Occipital lobe (tissue), 2 donors: ENCODE results near the gene OPHN1. TPM values are rescaled to one million over a fixed set of nuclear protein-coding genes. Genes with fewer than 3 reads are reported as not detected.

Experiments
- DNase-seq: peaks from one replicate; lab custom pipeline; 2025; lab: John Stamatoyannopoulos, UW
- total RNA-seq: library from RNA; depleted of rRNA; stranded (reverse); fragments of >200 nt; gene quantifications from one replicate; pipeline ENCODE4 v1.2.3, GENCODE V29; 2014

Gene OPHN1
- total RNA-seq, 1 donor from 2014 or later: 50.8 TPM

DNA sequence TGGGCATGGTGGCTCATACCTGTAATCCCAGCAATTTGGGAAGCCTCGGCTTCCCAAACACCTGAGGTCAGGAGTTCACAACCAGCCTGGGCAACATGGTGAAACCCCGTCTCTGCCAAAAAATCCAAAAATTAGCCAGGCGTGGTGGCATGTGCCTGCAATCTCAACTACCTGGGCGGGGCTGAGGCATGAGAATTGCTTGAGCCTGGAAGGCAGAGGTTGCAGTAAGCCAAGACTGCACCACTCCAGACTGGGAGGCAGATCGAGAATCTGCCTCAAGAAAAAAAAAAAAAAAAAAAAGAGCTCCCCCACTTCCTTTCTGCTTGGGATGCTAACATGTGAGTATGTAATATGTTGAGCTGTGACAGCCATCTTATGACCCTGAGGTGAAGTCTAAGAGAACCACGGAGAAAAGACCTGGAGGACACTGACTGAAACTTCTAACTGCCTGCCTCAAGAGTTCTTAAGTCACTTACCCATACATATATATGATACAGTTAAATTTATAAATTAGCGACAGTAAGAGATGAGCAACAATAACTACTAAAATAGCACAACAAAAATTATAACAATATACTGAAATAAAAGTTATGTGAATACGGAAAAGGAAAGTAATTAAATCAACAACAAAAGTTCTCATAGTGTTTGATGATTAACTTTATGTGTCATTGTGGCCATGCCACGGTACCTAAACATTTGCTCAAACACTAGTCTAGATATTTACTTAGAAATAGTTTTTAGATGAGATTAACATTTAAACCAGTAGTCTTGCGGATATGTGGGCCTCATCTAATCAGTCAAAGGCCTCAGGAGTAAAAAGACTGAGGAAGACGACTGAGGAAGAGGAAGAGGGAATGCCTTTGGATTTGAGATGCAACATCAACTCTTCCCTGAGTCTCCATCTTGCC lies 178.3 kb downstream of the OPHN1 start:
- DNase-seq: no peak

DNA sequence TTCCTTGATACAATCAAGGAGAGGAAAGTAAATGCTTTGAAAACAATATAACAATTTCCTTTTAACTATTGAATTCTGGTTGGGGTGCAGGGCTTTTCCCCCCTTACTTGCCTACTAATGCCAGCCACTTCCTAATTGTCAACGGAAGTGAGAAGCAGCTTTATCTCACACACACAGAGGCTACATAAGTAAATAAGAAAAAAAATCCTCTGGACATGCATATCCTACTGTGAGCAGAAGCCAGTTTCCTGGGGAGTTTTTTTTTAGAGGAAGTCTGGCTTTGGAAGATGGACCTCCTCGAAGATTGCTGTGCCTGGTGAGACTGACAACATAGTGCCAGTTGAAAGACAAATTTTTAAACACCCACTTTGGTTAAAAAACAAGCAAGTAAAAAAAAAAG lies 180.6 kb downstream of the OPHN1 start:
- no peak for DNase-seq

DNA sequence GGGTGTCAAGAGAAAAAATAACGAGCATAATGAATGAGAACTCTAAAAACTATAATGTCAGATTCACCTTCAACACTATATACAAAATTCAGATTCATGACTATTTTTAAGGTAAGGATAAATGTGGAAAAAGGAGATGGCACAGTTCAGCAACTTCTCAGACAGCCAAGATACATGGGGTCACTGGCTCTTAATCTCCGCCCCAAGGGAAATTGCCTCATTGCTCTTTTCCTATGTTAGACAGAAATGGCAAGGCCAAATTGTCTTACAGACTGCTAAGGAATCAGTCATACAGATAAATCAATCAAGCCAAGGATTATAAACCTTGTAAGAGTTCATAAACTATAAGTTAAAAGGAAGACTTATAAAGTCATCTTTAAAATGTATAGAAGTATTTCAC lies 183.4 kb downstream of the OPHN1 start:
- DNase-seq: no peak

DNA sequence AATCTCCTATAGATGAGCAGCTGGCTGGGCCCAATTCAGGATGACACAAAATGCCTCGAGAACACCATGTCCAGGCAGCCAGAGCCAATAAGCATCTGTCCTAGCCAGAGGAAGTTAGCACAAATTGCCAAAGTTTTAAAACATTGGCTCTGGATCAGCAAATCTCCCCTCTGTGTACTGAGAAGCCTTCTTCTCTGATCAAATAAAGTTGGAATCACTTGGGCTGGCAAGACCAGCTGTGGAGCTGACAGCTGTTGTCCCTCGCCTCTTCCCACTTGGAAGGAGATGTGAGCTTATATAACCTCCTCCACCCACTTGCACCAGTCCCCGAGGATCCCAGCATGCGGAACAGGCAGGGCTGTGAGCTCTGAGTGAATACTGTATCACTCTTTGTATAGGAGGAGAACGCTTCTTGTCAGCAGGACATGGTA lies 183.9 kb downstream of the OPHN1 start:
- peak; percentile 51 for DNase-seq

DNA sequence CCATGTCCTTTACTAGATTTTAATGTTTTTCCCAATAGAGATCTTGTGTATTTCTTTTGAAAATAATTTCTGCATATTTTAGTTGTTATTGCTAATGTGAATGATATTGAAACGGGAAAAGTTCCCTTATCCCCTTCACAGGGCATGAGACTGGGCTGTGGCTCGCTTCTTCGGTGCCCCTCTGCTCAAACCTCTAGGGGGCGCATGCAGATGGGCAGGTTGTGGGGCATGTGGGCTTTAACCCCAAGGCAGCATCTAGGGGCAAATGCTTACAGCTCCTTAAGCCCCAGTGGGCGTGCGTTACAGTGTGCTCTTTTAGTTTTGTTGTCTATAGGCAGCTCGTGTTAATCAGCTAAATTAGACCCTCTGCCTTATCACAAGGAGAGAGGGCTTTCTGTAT lies 194.7 kb downstream of the OPHN1 start:
- no peak for DNase-seq

DNA sequence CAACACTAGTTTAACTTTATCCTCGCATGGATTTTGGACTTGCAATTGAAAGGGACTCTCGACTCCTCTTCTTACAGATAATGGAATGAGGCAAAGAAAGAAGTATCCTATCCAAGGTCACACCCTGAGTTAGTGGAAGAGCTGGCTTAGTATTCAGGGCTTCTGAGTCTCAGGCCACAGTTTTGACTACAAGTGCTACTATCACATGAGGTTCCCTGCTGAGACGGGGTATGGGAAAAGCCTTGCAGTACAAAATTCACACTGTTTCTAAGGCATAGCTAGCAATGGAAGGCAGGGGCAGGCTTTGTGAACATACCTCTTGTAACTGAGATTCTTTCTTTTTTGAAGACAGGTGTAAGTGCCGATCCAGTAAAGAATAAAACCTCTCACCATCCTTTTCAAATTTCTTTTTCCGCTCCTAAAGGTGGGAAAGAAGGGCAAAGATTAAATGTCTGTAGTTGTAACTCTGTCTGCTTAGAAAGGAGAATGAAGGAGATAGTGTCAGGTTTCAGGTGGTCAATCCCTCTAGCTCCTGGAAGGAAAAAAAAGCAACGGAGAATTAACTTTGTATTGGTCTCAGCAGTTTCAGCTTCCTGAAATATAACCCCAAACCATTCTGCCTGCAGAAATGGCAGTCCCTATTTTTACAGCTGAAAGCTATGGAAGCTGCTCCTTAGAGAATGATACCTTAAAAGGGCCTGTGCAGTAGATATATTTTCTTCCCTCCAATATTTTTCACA lies 199.0 kb downstream of the OPHN1 start:
- DNase-seq: no peak

DNA sequence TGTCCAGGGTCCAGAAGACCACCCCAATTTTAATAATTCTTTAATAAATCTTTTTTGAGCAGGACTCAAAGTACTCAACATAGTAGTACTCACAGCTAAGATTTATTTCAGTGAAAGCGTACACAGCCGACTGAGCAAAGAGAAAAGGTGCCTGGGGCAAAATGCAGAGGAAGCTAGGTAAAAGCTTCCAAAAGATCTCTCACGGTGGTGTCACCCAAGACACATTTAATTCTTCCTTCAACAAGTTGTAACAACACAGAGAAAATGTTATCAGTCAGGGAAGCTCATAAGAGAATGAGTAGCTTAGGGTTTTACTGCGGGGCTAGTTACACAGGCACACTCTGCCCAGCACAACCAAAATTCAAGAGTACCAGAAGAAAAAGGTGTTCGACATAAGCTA lies 201.1 kb downstream of the OPHN1 start:
- no peak for DNase-seq

DNA sequence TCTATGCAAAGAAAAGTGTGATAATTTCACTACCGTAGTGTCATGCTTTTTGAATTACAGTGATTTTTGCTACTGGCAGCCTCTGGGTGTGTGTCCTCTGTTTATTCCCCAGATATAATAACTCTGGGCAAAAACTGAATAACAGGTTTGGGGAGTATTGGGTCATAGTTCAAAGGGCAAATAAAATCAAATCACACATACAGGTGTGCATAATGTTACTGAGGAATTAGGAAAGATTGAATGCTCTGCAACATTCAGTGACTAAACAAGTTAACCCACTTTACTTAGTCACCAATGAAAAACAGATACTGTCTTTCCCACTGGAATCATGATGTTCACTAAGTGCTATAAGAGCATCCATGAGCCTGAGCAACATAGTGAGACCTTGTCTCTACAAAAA lies 224.3 kb downstream of the OPHN1 start:
- no peak for DNase-seq

DNA sequence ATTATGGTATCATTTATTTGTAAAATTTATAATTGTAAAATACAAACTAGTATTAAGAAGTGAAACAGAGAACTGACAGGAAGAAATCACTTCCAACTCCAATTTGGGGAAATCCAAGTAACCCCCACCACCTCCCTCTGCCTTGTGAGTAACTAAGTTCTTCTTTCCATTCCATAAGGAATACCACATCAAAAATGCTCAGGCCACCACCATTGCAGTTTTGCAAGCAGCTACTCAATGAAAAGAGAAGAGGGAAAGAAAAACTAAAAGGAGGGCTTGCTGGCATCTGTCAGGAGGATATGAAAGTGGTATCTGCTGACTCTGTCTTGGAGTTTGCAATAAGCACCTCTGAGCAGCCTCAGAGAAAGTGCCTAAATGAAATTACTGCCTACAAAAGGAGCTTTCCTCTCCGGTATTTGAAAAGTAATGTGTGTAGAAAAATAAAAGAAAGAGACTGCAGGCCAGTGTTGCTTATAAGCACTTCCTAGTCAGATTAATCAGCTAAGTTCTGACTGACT lies 228.7 kb downstream of the OPHN1 start:
- DNase-seq: no peak

DNA sequence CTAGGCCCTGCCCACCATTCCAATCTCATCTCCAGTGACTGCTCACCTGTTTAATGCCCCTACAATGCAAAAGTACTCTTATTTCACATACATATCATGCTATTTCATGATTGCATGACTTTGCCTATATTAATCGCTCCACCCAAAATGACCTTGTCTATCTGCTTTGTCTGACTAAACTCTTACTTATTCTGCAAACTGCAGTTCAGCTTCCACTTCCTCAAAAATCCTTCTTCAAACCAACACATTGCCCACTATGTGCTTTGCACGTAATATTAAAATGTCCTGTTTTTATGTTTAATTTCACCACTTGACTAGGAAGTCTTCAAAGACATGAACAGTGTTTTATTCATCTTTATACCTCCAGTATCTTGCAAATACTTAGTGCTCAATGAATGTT lies 229.6 kb downstream of the OPHN1 start:
- DNase-seq: no peak

DNA sequence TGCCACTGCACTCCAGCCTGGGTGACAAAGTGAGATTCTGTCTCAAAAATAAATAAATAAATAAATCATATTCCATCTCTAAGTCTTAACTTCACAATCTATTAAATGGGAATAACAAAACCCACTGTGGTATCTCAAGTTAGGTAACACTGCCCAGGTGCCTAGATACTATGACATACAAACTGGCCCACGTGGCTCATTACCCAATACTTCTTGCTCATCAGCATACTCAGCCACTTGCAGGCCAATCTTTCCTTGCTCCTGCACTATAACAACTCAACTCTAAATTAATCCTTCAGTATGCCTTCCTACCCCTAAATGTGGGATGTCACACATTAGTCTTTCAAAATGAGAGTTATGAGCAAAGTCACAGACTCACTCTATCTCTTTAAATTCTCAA lies 230.1 kb downstream of the OPHN1 start:
- no peak for DNase-seq

DNA sequence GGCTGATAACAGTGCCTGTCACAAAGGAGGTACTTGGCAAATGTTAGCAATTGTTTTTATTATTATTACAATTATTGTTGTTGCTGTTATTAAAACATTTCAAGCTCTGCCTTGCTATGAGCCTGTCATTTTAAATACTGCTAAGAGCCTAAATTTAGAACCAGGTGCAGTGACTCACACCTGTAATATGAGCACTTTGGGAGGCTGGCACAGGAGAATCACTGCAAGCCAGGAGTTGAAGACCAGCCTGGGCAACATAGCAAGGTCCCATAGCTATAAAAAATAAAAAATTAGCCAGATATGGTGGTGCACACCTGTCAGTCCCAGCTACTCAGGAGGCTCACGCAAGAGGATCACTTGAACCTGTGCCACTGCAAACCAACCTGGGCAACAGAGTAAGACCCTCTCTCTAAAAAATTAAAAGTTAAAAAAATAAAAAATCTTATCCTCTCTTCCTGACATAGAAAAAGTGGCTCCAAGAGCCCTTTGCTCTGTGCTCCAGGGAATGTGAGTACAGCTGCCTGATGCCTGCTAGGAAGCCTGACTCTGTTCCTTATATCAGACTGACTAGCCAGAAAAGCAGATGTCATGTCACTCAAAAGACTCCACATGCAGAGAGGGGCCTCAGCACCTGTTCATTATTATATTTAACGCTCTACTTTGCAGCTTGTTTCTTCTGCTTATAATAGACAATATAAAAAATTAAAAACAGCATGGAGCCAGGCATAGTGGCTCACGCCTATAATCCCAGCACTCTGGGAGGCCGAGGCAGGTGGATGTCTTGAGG lies 234.0 kb downstream of the OPHN1 start:
- DNase-seq: no peak

DNA sequence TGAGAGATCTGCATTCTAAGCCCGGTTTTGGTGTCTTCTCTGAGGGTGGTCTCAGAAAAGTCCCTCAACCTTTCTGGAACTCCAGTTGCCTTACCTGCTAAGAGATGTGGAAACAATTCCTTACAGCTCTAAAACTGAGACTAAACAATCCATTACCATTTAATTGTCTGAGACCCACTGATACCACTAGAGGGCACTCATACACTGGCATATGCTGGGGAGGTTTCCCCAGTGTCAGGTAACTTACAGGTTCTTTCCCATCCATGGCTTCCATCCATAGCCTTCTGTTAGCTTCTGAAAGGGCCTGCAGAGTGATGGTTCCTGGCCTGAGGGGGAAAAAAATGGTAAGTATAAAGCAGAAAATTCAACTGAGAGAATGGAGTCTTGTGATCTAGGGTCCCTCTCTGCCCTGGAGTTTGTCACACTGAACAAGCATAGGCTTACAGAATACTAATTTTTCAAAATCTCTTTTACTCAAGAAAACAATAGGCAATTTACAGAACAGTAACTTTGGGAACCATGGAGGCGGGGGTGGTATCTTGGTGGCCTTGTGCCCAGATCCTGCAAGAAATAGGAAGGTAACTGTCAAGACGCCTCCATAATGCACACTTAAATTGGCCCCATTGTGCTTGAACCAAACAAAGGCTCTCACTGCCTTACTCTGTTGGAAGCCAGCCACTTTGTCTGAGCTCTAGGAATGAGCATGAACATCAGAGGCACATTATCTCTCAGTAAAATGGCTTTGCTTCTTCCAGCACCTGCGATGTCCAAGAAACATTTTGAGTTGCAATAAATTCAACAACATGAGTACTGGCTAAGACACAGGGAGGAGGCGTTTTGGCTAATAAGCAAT lies 236.1 kb downstream of the OPHN1 start:
- DNase-seq: peak; percentile 4

DNA sequence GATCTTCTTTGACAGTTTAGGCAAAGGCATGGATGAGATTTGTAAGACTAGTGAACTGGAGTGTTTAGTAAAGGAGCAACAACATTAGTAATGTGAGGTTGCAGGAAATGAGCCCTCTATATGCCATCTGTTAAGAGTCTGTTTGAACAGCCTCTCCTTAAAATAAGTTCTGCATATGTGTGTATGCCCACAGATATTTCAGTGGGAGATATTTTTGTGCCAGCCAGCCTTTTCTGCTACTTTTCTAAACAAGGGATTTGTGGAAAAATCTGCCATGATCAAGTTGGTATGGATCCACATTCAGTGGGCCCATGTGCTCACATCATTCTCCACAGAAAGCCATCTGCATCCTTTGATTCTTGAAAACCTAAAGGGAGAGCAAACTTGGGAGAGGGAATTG lies 237.7 kb downstream of the OPHN1 start:
- DNase-seq: peak; percentile 2

DNA sequence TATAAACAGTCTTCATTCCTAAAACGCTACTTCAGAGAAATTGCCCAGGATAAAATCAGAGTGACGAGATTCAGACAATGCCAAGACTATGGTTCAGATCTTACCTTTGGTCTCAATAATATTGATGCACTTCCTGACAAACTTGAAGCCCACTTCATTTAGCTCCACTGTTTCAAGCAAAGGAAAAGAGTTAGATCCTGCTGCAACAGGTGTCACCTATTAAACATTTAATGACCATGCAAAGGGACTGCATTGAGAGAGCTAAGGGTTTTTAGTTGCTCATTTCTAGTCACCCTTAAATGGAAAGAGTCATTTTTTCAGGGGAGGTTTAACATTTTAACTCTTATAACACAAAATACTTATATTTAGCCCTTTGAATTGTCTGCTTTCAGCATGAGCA lies 239.5 kb downstream of the OPHN1 start:
- no peak for DNase-seq

DNA sequence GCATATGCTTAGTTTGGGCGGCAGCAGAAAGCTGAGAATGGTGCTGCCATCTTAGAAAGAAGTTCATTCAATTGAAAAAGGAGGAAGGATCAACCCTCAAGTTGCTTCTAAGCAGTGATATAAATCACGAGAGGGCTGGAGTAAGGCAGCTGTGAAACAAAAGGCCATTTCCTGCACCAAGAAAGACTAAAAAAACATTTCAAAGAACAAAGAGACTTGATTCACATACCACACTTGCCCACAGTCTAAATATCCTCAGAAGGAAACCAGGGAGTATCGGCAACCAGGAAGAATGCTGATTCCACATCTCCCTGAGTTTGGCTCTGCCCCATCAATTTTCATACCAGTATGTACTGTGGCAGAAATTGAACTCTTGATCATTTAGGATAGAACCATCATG lies 240.1 kb downstream of the OPHN1 start:
- no peak for DNase-seq

DNA sequence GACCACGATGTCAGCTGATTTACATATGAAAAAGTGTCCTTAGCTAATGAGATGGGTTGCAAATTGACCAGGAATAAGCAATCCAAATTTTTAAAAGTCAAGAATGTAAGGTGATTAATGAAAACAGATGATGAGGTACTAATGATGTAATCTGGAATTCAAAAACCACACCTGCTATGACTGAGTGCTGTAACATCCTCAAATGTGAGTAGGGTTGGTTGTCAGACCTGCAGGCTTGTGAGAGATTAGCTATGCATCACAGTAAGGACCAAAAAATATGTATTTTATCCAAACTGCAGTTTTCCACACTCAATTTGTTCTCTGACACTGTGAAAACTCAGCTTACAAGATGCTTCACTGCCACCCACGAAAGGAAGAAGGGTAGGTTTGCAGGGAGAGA lies 242.5 kb downstream of the OPHN1 start:
- DNase-seq: no peak

DNA sequence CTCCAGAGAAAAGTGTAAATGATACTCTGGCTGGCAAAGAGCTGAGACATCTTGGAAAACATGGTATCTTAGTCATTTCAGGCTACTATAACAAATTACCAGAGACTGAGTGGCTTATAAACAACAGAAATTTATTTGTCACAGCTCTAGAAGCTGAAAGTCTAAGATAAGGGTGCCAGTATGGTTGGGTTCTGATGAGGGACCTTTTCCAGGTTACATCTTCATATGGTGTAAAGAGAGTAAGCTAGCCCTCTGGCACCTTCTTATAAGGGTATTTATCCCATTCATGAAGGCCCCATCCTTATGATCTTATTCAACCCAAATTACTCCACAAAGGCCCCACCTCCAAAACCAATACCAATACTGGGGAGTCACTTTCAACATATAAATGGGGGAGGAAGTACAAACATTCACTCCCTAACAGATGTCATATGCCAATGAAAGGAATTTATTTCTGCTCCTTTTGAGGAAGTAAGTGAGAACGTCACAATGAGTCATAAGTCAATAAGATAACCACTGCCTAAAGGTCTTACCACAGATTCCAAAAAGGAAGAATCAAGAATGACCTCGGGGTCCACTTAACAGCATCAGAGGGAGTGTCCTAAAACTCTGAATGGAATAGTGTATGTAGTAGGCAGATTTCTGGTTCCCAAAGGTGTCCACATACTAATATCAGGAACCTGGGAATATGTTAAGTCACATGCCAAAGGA lies 246.6 kb downstream of the OPHN1 start:
- DNase-seq: no peak

DNA sequence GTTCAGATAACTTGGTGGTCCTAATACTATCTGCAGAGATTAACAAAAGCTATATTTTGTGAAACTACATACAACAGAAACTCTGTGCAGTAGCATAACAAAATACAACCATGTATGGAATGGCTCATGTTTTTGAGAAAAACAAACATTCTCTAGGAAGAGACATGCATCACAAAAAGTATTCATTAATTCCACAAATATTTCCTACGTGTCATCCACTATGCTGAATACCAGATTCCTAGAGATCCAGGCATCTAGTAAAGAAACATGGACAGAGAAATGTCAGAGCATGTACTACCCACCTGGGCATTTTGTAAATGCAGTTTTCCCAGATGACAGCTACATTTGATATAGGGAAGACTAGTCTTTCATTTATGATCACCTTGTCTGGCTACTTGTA lies 248.1 kb downstream of the OPHN1 start:
- DNase-seq: no peak

DNA sequence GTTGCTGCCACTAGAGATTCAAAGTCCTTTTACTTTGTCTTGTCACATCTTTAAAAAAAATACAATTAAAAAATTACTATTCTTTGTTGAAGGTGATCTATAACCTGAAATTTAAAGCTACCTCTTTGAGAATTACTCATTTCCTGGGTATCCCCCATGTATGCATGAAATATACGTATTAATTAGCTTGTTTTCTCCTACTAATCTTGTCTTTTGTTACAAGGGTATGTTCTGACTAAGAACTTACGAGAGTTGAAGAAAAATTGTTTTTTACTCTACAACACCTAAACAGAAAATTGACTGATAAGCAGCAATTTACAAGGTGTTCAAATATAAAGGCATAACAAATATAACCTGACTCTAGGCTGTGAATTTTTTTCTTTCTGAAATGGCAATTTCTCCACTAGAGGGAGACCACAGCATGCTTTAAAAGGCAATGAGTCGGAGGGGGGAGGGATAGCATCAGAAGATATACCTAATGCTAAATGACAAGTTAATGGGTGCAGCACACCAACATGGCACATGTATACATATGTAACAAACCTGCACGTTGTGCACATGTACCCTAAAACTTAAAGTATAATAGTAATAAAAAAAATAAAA lies 249.6 kb downstream of the OPHN1 start:
- DNase-seq: no peak
